PC-3 (cell line): ENCODE data around the gene NECTIN4.
"Not testable (repeated sequence)": the region's sequence is repeated elsewhere in the genome, so short reads cannot be mapped to it uniquely, and the experiment has no call there.

Experiments
- CTCF ChIP-seq: fragments of 300-600 bp; sonication (generic); conservative IDR thresholded peaks from 2 replicates; pipeline ENCODE4 v1.5.1; 2017; ENCODE audit warnings: antibody characterized with exemption, low read depth, mild to moderate bottlenecking, low read length
- EZH2 ChIP-seq: fragments of 300-600 bp; sonication (generic); IDR thresholded peaks from one replicate; pipeline ENCODE4 v1.6.1; 2017; ENCODE audit warnings: antibody characterized with exemption, mild to moderate bottlenecking, low read length; ENCODE audit not compliant: unreplicated experiment
- EZH2phosphoT487 ChIP-seq: fragments of 300-600 bp; sonication (generic); IDR thresholded peaks from 2 replicates; pipeline ENCODE4 v1.6.1; 2018; ENCODE audit warnings: mild to moderate bottlenecking, antibody characterized with exemption, low read length, borderline replicate concordance

- not testable (repeated sequence) for TF ChIP-seq CTCF, EZH2, EZH2phosphoT487
Measured at GRCh38 chr1:161063936-161064335, 25.4 kb downstream of the NECTIN4 start.
